IPS-15b (cell line): ENCODE measurements around the gene NRXN3.
A peak's percentile ranks its signal among the peaks of the same experiment; 100 is the strongest.

Source experiments
- H3K27me3 ChIP-seq: one replicate; pipeline ENCODE4 v1.6.1; 2013; ENCODE audit warnings: low read length; ENCODE audit not compliant: control insufficient read depth, insufficient read depth
- H3K36me3 ChIP-seq: one replicate; pipeline ENCODE4 v1.6.1; 2013; ENCODE audit warnings: low read length; ENCODE audit not compliant: control insufficient read depth, insufficient read depth
- H3K4me1 ChIP-seq: one replicate; pipeline ENCODE4 v1.6.1; 2013; ENCODE audit warnings: mild to moderate bottlenecking, low read length; ENCODE audit not compliant: control insufficient read depth, insufficient read depth
- H3K4me3 ChIP-seq: one replicate; pipeline ENCODE4 v1.5.1; 2013; ENCODE audit warnings: low read depth, low read length
- H3K9ac ChIP-seq: one replicate; pipeline ENCODE4 v1.6.1; 2013; ENCODE audit warnings: low read depth, mild to moderate bottlenecking, low read length
- H3K9me3 ChIP-seq: one replicate; pipeline ENCODE4 v1.6.1; 2013; ENCODE audit warnings: mild to moderate bottlenecking, low read length; ENCODE audit not compliant: control insufficient read depth, insufficient read depth

Gene NRXN3

DNA sequence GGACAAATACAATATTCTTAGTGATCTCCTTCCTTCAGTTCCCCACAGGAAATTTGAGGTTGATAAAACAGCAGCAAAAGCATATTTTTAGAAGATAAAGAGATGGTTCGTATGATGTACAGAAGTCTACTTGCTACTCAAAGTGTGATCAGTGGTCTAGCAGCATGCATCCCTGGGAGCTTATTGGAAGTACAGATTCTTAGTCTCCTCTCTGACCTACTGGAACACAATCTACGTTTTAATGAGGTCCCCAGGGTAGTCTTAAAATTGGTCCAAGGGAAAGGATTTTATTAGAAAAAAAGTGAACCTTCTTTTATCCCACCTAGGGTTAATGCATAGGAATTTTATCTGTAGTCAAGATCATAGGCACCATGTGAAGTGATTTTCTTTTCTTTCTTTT is 703.4 kb downstream of the NRXN3 start:
- H3K27me3 ChIP-seq, result no peaks in the 10 kb centered on the region
- H3K36me3 ChIP-seq, result no peaks in the 10 kb centered on the region
- no peaks in the 10 kb centered on the region for H3K4me1 ChIP-seq
- no peak overlapping the region for H3K9ac ChIP-seq
- H3K9me3 ChIP-seq, result no peaks in the 10 kb centered on the region
- H3K4me3 ChIP-seq, result no peak overlapping the region

DNA sequence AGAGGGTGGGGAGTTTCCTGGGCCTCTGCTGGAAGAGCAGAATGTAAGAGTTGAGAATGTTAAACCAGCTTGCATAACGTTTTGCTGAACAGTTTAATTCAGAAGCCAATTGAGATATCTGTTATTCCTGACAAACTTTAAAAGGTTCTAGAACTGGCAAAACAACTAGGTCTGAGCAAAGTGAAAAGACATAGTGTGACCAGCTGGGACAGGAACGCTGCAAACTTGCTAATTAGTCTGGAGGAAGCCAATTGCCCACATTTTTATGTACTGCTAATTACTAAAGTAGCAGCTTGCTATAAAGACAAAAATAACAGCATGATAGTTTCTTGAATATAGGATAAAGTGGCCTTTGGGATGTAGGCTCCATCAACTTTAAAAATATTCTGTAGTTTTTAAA is 704.9 kb downstream of the NRXN3 start:
- no peak overlapping the region for H3K4me3 ChIP-seq
- no peaks in the 10 kb centered on the region for H3K36me3 ChIP-seq
- no peaks in the 10 kb centered on the region for H3K27me3 ChIP-seq
- H3K9me3 ChIP-seq, result no peaks in the 10 kb centered on the region
- no peaks in the 10 kb centered on the region for H3K4me1 ChIP-seq
- H3K9ac ChIP-seq, result no peak overlapping the region

DNA sequence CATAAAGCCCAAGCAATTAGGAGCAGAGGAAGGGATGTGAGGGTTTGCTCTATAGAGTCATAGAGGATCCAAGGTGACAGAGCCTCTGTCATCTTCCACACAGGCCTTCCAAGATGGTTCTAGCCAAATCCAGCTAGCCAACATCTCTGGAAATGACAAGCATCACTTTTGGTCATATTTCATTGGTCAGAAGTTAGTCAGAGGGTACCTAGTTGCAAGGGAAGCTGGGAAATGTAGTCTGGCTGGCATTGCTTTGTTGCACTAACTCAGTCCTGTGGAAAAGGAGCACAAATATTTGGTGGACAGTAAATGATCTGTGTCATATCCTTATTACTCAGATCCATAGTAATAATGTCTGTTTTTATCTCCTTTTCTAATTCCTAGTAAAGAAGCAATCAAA is 715.7 kb downstream of the NRXN3 start:
- no peaks in the 10 kb centered on the region for H3K36me3 ChIP-seq
- no peak overlapping the region for H3K9ac ChIP-seq
- no peaks in the 10 kb centered on the region for H3K4me1 ChIP-seq
- no peaks in the 10 kb centered on the region for H3K27me3 ChIP-seq
- H3K4me3 ChIP-seq, result no peak overlapping the region
- peaks cover 2% of the 10 kb centered on the region for H3K9me3 ChIP-seq

DNA sequence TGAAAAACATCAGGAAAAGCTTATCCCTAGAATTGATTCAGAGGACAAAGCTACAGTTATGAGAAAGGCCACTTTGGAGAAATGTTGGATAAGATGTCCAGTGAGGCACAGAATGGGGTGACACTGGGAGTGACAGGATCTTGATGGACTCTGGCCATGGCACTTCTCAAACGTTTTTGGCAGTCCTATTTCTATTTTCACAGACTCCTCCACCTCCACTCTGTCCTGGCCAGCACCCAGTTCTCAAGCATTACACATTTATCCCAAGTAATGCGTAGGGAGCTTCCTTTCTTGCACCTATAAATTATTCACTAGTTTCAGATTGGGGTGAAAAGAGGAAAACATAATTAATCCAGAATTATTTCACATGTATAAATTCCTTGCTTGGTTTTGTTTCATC is 727.3 kb downstream of the NRXN3 start:
- Histone ChIP-seq H3K36me3 (no peaks in the 10 kb centered on the region), H3K4me1 (peaks cover 20% of the 10 kb centered on the region), H3K9me3 (peaks cover 2% of the 10 kb centered on the region), H3K4me3 (no peak overlapping the region), H3K9ac (no peak overlapping the region), H3K27me3 (no peaks in the 10 kb centered on the region)

DNA sequence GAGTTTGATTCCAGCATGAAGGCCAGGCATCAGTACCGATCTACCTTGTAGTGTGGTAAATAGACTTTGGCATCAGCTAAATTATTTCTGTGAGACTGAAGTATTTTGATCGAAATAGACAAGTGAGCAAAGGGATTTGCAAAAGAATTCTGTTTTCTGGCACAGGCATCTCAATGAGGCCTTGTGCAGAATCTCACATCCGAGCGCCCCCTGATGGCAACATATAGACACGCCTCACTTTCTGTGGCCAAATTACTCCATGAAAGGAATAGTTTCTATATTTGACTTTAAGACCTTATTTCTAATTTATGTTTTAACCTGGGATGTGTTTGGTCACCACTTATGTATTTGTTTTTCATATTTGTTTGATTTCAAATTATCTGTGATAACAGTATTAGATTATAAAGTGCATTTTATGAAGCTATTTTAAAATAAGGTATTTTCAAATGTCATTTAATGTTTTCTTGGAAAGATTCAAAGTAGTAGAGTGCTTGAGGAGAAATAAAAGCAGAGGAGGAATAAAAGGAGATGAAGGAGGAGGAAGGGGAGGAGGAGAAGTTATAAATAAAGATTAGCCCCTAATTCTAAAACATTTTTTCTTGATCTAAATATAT is 731.9 kb downstream of the NRXN3 start:
- Histone ChIP-seq H3K4me1 (peaks cover 13% of the 10 kb centered on the region), H3K36me3 (no peaks in the 10 kb centered on the region), H3K4me3 (no peak overlapping the region), H3K9me3 (no peaks in the 10 kb centered on the region), H3K27me3 (no peaks in the 10 kb centered on the region), H3K9ac (peak overlapping the region; percentile 13)

DNA sequence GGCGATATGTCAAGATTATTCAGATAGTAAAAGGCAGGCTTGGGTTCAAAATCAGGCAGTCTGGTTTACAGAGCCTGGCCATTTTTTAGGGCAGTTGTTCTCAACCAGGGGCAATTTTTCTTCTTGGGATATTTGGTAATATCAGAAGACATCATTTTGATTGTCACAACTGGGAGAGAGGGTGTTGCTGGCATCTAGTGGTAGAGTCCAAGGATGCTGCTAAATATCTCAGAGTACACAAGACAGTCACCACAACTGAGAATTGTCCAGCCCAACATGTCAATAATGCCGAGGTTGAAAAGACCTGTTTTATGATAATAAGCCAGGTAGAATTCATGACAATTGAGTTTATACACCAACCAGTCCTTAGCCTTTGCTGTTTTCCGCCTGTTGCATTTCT is 733.9 kb downstream of the NRXN3 start:
- Histone ChIP-seq H3K4me1 (peaks cover 6% of the 10 kb centered on the region), H3K36me3 (no peaks in the 10 kb centered on the region), H3K9ac (no peak overlapping the region), H3K4me3 (no peak overlapping the region), H3K27me3 (no peaks in the 10 kb centered on the region), H3K9me3 (no peaks in the 10 kb centered on the region)

DNA sequence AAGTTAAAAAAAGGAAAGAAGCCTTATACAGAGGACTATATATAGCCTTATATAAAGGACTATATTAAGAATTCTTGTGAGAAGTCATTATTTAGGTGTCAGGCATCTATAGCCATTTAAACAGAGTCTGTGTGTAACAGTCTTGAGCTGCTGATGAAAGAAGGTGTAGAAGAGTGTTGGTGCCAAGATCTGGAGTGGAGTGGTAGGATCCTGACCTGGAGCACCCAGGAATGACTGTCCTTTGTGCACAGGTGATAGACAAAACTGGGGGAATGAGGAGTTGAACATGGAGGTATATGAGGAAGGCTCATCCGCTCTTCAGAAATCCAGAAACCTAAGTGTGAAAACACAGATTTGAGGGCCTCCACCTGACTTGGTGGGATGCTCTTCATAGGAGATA is 747.3 kb downstream of the NRXN3 start:
- H3K27me3 ChIP-seq, result no peaks in the 10 kb centered on the region
- H3K9me3 ChIP-seq, result no peaks in the 10 kb centered on the region
- H3K36me3 ChIP-seq, result no peaks in the 10 kb centered on the region
- no peaks in the 10 kb centered on the region for H3K4me1 ChIP-seq
- no peak overlapping the region for H3K9ac ChIP-seq
- H3K4me3 ChIP-seq, result no peak overlapping the region

DNA sequence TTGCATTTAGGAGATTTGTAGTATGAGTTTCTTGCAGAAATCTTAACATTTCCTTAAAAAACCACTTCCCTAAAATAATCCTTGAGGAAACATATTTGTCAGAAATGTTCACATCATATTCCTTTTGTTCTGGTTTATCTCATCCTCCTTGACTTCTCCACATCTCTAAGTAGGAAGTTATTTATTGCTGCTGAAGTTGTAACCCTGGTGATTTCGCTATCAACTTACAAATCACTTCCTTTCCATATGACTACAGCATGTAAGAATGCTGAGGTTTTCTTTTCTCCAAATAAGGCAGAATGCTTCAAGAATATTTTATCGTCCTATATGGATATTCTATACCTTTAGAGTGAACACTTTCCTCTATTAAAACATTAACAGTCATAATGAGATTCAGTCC is 751.7 kb downstream of the NRXN3 start:
- Histone ChIP-seq H3K36me3 (no peaks in the 10 kb centered on the region), H3K9ac (no peak overlapping the region), H3K9me3 (no peaks in the 10 kb centered on the region), H3K4me1 (no peaks in the 10 kb centered on the region), H3K4me3 (no peak overlapping the region), H3K27me3 (no peaks in the 10 kb centered on the region)

DNA sequence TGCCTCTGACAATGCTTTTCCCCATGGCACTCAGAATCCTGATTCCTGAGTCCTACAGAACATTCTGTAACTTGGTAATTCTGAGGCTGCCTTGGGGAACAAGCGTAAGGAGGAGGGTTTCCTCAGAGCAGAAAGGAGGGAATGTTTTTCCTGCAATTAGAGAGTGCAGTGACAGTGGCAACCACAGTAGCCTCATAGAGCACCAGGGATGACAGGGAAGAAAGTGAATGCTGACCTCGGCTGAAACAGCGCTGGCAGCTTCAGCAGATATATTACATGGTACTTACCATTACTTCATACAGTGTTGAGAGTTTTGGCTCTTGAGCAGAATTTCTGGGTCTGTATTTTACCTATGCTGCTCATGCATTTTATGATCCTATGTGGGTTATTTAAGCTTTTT is 757.1 kb downstream of the NRXN3 start:
- Histone ChIP-seq H3K4me1 (no peaks in the 10 kb centered on the region), H3K4me3 (no peak overlapping the region), H3K9me3 (no peaks in the 10 kb centered on the region), H3K27me3 (no peaks in the 10 kb centered on the region), H3K9ac (no peak overlapping the region), H3K36me3 (no peaks in the 10 kb centered on the region)

DNA sequence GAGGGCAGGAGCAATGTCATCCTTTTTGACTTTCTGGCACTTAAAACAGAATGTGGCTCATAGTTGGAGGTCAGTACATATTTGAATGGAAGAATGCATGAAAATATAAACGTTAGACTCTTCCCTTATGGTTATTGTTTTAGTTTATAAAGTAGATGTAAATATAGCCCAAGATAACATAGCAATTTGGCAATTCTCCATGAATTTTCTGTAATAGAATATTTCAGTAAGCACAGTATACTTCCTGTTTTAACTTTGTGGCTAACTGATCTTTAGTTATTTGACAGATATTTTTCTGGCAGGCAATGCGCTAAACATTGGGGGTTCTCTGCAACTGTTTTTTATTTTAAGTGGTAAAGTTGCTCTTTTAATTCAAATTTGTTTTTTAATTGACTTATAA is 763.0 kb downstream of the NRXN3 start:
- no peak overlapping the region for H3K9ac ChIP-seq
- H3K4me1 ChIP-seq, result peaks cover under 1% of the 10 kb centered on the region
- H3K4me3 ChIP-seq, result no peak overlapping the region
- H3K27me3 ChIP-seq, result no peaks in the 10 kb centered on the region
- no peaks in the 10 kb centered on the region for H3K9me3 ChIP-seq
- no peaks in the 10 kb centered on the region for H3K36me3 ChIP-seq

DNA sequence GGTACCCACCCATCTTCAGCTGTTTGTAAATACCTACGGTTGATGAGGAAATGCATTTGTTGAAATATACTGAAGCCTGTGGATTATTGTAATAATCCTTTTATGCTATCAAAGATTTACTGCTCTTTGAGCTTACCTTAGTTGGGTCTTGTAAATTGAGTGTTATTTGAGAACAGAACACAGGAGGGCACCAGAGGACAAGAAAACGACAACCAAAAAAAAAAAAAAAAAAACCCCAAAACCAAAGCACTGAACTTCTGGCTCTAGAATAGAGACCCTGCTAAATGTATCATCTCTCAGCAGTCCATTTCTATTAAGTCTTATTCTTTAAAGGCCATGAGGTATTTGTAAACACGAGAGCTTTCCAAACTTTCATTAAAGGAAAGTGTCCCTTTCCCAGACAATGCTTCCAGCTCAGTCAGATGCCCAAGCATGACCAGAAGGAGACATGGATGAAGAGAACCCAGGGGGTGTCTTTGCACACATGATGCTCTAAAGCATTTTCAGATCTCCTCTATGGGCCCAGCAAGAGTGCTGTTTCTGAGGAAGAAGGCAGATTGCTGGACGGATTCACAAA is 763.9 kb downstream of the NRXN3 start:
- Histone ChIP-seq H3K36me3 (no peaks in the 10 kb centered on the region), H3K4me3 (no peak overlapping the region), H3K4me1 (peaks cover 2% of the 10 kb centered on the region), H3K9me3 (no peaks in the 10 kb centered on the region), H3K9ac (no peak overlapping the region), H3K27me3 (no peaks in the 10 kb centered on the region)

DNA sequence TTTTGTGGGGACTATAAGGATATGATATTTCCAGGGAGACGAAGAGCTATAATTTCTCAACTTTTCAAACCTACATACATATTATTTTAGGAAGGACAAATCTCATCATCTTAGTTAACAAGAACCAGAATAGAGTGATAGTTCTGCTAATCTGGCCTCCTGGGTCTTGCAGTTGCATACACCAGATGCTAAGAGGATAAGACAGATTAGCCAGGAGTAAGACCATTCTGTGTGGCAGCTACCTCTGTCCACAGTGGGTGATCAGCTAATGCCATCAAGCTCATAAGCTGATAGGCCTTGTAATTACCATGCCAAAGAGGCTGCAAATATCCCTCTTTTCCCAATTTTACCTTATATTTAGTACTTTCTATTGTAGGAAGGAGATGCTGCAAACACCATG is 776.8 kb downstream of the NRXN3 start:
- no peak overlapping the region for H3K4me3 ChIP-seq
- no peaks in the 10 kb centered on the region for H3K9me3 ChIP-seq
- no peaks in the 10 kb centered on the region for H3K4me1 ChIP-seq
- H3K9ac ChIP-seq, result no peak overlapping the region
- H3K27me3 ChIP-seq, result no peaks in the 10 kb centered on the region
- H3K36me3 ChIP-seq, result no peaks in the 10 kb centered on the region
